CD14-positive monocyte (primary cell): Measurements from ENCODE around the gene GJA4. TPM values are rescaled to one million over a fixed set of nuclear protein-coding genes. Genes with fewer than 3 reads are reported as not detected.

ENCODE experiments used
- DNase-seq, 3 donors: peaks; one replicate each; pipeline ENCODE4 v3.0.0-alpha.2; 2011 to 2022
- H2AFZ ChIP-seq: 2 replicates; pipeline ENCODE4 v1.6.0; 2012; ENCODE audit warnings: mild to moderate bottlenecking, low read depth, low read length, inconsistent platforms; ENCODE audit not compliant: insufficient read depth, poor library complexity, severe bottlenecking
- H3K27ac ChIP-seq, 2 donors: 1 replicate in 1 of 2; 2 replicates in 1 of 2; pipeline ENCODE4 v1.5.1; 2012 to 2013; ENCODE audit warnings: low read length in 2 of 2, control low read depth in 1 of 2, inconsistent platforms in 1 of 2, low read depth in 1 of 2, mild to moderate bottlenecking in 1 of 2
- H3K27me3 ChIP-seq, 2 donors: one replicate each; pipeline versions ENCODE4 v1.6.0 to v1.6.1; 2011 to 2013; ENCODE audit warnings: low read length in 2 of 2; ENCODE audit not compliant: control insufficient read depth in 2 of 2, insufficient read depth in 2 of 2
- H3K36me3 ChIP-seq, 2 donors: replicated peaks in 1 of 2; 1 replicate in 1 of 2; 2 replicates in 1 of 2; pipeline versions ENCODE4 v1.5.1 to v1.6.1; 2012 to 2013; ENCODE audit warnings: low read length in 2 of 2, control low read depth in 1 of 2, inconsistent platforms in 1 of 2, mild to moderate bottlenecking in 1 of 2; ENCODE audit not compliant: insufficient read depth in 2 of 2, control insufficient read depth in 1 of 2
- H3K4me1 ChIP-seq, 2 donors: 1 replicate in 1 of 2; 2 replicates in 1 of 2; pipeline versions ENCODE4 v1.5.1 to v1.6.1; 2012 to 2013; ENCODE audit warnings: low read length in 2 of 2, control low read depth in 1 of 2, inconsistent platforms in 1 of 2, mild to moderate bottlenecking in 1 of 2, moderate library complexity in 1 of 2; ENCODE audit not compliant: insufficient read depth in 2 of 2, control insufficient read depth in 1 of 2
- H3K4me2 ChIP-seq: replicated peaks from 2 replicates; pipeline ENCODE3; 2012; ENCODE audit warnings: low read length, moderate library complexity, mild to moderate bottlenecking; ENCODE audit not compliant: poor library complexity, severe bottlenecking; ENCODE audit errors: extremely low read depth
- H3K4me3 ChIP-seq, 3 experiments: fragments of 200-600 bp in 1 of 3; sonication (generic) in 1 of 3; replicated peaks in 1 of 3; 1 replicate in 2 of 3; 2 replicates in 1 of 3; pipeline ENCODE4 v1.5.1; 2011 to 2013; ENCODE audit warnings: low read length in 3 of 3, mild to moderate bottlenecking in 3 of 3, control low read depth in 2 of 3, low read depth in 2 of 3, inconsistent platforms in 1 of 3, moderate library complexity in 1 of 3
- H3K79me2 ChIP-seq: 2 replicates; pipeline ENCODE4 v1.6.0; 2012; ENCODE audit warnings: mild to moderate bottlenecking, control low read depth, inconsistent platforms, low read length, moderate library complexity; ENCODE audit not compliant: insufficient read depth
- H3K9ac ChIP-seq: 2 replicates; pipeline ENCODE4 v1.6.0; 2017; ENCODE audit warnings: low read length, mild to moderate bottlenecking; ENCODE audit not compliant: insufficient read depth, poor library complexity, severe bottlenecking
- H3K9me3 ChIP-seq, 2 donors: replicated peaks in 1 of 2; 1 replicate in 1 of 2; 2 replicates in 1 of 2; pipeline versions ENCODE4 v1.5.1 to v1.6.1; 2012 to 2013; ENCODE audit warnings: low read length in 2 of 2, control low read depth in 1 of 2; ENCODE audit not compliant: control insufficient read depth in 1 of 2, insufficient read depth in 1 of 2
- H4K20me1 ChIP-seq: 2 replicates; pipeline ENCODE4 v1.6.0; 2012; ENCODE audit warnings: mild to moderate bottlenecking, low read length, control low read depth, moderate library complexity; ENCODE audit not compliant: insufficient read depth
- H3K27ac Mint-ChIP-seq, 7 donors: one replicate each; pipeline ENCODE4 v1.8.0; 2020; ENCODE audit warnings: mild to moderate bottlenecking in 7 of 7, mixed read lengths in 7 of 7, moderate library complexity in 6 of 7, inconsistent platforms in 2 of 7
- H3K27me3 Mint-ChIP-seq, 3 donors: one replicate each; pipeline ENCODE4 v1.8.0; 2021 to 2022; ENCODE audit warnings: low read depth in 3 of 3, mild to moderate bottlenecking in 3 of 3, mixed read lengths in 3 of 3, moderate library complexity in 3 of 3, inconsistent platforms in 1 of 3
- H3K36me3 Mint-ChIP-seq, 2 donors: one replicate each; pipeline ENCODE4 v1.8.0; 2020; ENCODE audit warnings: mixed read lengths in 2 of 2, inconsistent platforms in 1 of 2, mild to moderate bottlenecking in 1 of 2
- H3K4me1 Mint-ChIP-seq: one replicate; pipeline ENCODE4 v1.8.0; 2020; ENCODE audit warnings: mild to moderate bottlenecking, mixed read lengths
- H3K4me3 Mint-ChIP-seq, 2 donors: one replicate each; pipeline ENCODE4 v1.8.0; 2020; ENCODE audit warnings: mild to moderate bottlenecking in 2 of 2, mixed read lengths in 2 of 2, moderate library complexity in 1 of 2
- H3K9me3 Mint-ChIP-seq, 7 donors: one replicate each; pipeline ENCODE4 v1.8.0; 2020 to 2022; ENCODE audit warnings: mixed read lengths in 7 of 7, mild to moderate bottlenecking in 6 of 7, moderate library complexity in 6 of 7, inconsistent platforms in 2 of 7
- CTCF ChIP-seq: fragments of 200-600 bp; IDR thresholded peaks from one replicate; pipeline ENCODE4 v1.8.0; 2022; ENCODE audit warnings: antibody characterized with exemption, mild to moderate bottlenecking
- WGBS: methylation state at CpG from one replicate; pipeline ENCODE4 v1.1.5; 2013; ENCODE audit warnings: missing lambda C conversion rate; ENCODE audit not compliant: insufficient coverage; 5-methylcytosine and 5-hydroxymethylcytosine counted together
- intact Hi-C, 2 donors: fragments of 100-400 bp; cut with micrococcal nuclease; formaldehyde crosslinking; loops; one replicate each; pipeline versions ENCODE4 v1.15.0 to v1.15.1; 2023
- polyA plus RNA-seq, 3 donors: library from polyadenylated mRNA; depleted of rRNA in 1 of 3; unstranded in 2 of 3; stranded (reverse) in 1 of 3; fragments of 300-500 nt in 2 of 3; fragments of >200 nt in 1 of 3; fragmentation: Illumina TruSeq in 2 of 3; gene quantifications; 1 replicate in 2 of 3; 2 replicates in 1 of 3; pipeline ENCODE4 v1.2.3, GENCODE V29; 2012 to 2021

Gene GJA4
- polyA plus RNA-seq, 3 donors: not detected

GRCh38 chr1:34842073-34842472 lies 49.3 kb downstream of the GJA4 start:
- Histone ChIP-seq H3K9me3 (no peaks in the 10 kb centered on the region), H3K36me3 (no peaks in the 10 kb centered on the region), H2AFZ (no peak overlapping the region), H3K4me2 (no peak overlapping the region), H3K4me1 (no peaks in the 10 kb centered on the region), H3K27ac (no peak overlapping the region), H3K4me3 (no peak overlapping the region), H3K9ac (no peak overlapping the region), H4K20me1 (peaks cover 31% of the 10 kb centered on the region), H3K27me3 (no peaks in the 10 kb centered on the region), H3K79me2 (no peaks in the 10 kb centered on the region)
- 100% methylated on average over 1 of the region's 3 CpGs for WGBS
- intact Hi-C loops: no loop called here
- Mint-ChIP-seq H3K27me3 (peaks cover 0 to 1% (median 0%) of the 10 kb centered on the region in 3 donors), H3K4me1 (peaks cover 14% of the 10 kb centered on the region), H3K27ac (no peak overlapping the region), H3K36me3 (peaks cover 2 to 5% of the 10 kb centered on the region in 2 donors), H3K9me3 (no peaks in the 10 kb centered on the region), H3K4me3 (no peak overlapping the region)
- no peak for DNase-seq
- no peak for TF ChIP-seq CTCF

GRCh38 chr1:34842952-34843371 lies 50.2 kb downstream of the GJA4 start:
- Histone ChIP-seq H3K36me3 (peaks cover 6% of the 10 kb centered on the region in 2 donors), H3K27me3 (no peaks in the 10 kb centered on the region), H3K27ac (no peak overlapping the region), H3K79me2 (no peaks in the 10 kb centered on the region), H3K4me2 (no peak overlapping the region), H3K4me1 (no peaks in the 10 kb centered on the region), H4K20me1 (peaks cover 33% of the 10 kb centered on the region), H3K9me3 (no peaks in the 10 kb centered on the region), H3K9ac (no peak overlapping the region), H3K4me3 (no peak overlapping the region), H2AFZ (no peak overlapping the region)
- Mint-ChIP-seq H3K4me1 (peaks cover 14% of the 10 kb centered on the region), H3K27me3 (no peaks in the 10 kb centered on the region), H3K4me3 (no peak overlapping the region), H3K9me3 (no peaks in the 10 kb centered on the region), H3K36me3 (peaks cover 5 to 8% of the 10 kb centered on the region in 2 donors), H3K27ac (peak overlapping the region in 1 of 7 donors; percentile 54)
- no peak for TF ChIP-seq CTCF
- no peak for DNase-seq
- 43% methylated on average over 3 of the region's 4 CpGs for WGBS
- intact Hi-C loops: no loop called here
